H9 (cell line): ENCODE results near the gene NXPH3. TPM values are rescaled to one million over a fixed set of nuclear protein-coding genes. Genes with fewer than 3 reads are reported as not detected.

Experiments
- DNase-seq: peaks from one replicate; pipeline ENCODE4 v3.0.0-alpha.2; 2017
- H2AFZ ChIP-seq: one replicate; pipeline ENCODE4 v1.6.1; 2013; ENCODE audit warnings: mild to moderate bottlenecking, low read length, control low read depth, moderate library complexity
- H2AK5ac ChIP-seq: 2 replicates; pipeline ENCODE4 v1.6.1; 2013; ENCODE audit warnings: low read length, control low read depth, mixed read lengths; ENCODE audit not compliant: insufficient read length
- H2BK120ac ChIP-seq: one replicate; pipeline ENCODE4 v1.6.1; 2013; ENCODE audit warnings: low read depth, mild to moderate bottlenecking, low read length, control low read depth, inconsistent platforms; ENCODE audit not compliant: poor library complexity, severe bottlenecking
- H2BK12ac ChIP-seq: 2 replicates; pipeline ENCODE4 v1.6.1; 2013; ENCODE audit warnings: low read length, control low read depth, mixed read lengths, low read depth; ENCODE audit not compliant: insufficient read length
- H2BK15ac ChIP-seq: 2 replicates; pipeline ENCODE4 v1.6.1; 2013; ENCODE audit warnings: low read depth, low read length, control low read depth
- H2BK20ac ChIP-seq: one replicate; pipeline ENCODE4 v1.6.1; 2013; ENCODE audit warnings: low read depth, mild to moderate bottlenecking, low read length, control low read depth, inconsistent platforms; ENCODE audit not compliant: poor library complexity, severe bottlenecking
- H2BK5ac ChIP-seq: 2 replicates; pipeline ENCODE4 v1.6.1; 2013; ENCODE audit warnings: low read length, control low read depth, mixed read lengths; ENCODE audit not compliant: insufficient read length
- H3K14ac ChIP-seq: 2 replicates; pipeline ENCODE4 v1.6.1; 2013; ENCODE audit warnings: low read length, control low read depth; ENCODE audit not compliant: insufficient read depth
- H3K18ac ChIP-seq: 2 replicates; pipeline ENCODE4 v1.6.1; 2013; ENCODE audit warnings: low read depth, mild to moderate bottlenecking, mixed read lengths, low read length, control low read depth; ENCODE audit not compliant: insufficient read length
- H3K23ac ChIP-seq: 2 replicates; pipeline ENCODE4 v1.6.1; 2013; ENCODE audit warnings: low read length, control low read depth, mixed read lengths, low read depth; ENCODE audit not compliant: insufficient read length
- H3K23me2 ChIP-seq: 2 replicates; pipeline ENCODE4 v1.6.1; 2013; ENCODE audit warnings: low read depth, mild to moderate bottlenecking, mixed read lengths, low read length, control low read depth; ENCODE audit not compliant: insufficient read length, poor library complexity, severe bottlenecking
- H3K27ac ChIP-seq: 2 replicates; pipeline ENCODE4 v1.5.1; 2013; ENCODE audit warnings: low read length, control low read depth, mixed read lengths, low read depth; ENCODE audit not compliant: insufficient read length
- H3K27me3 ChIP-seq: 2 replicates; pipeline ENCODE4 v1.6.1; 2013; ENCODE audit warnings: low read length, control low read depth, inconsistent platforms; ENCODE audit not compliant: insufficient read depth
- H3K4ac ChIP-seq: 2 replicates; pipeline ENCODE4 v1.6.1; 2013; ENCODE audit warnings: low read depth, mild to moderate bottlenecking, control low read depth, inconsistent platforms, low read length, moderate library complexity
- H3K4me1 ChIP-seq: 2 replicates; pipeline ENCODE4 v1.6.1; 2013; ENCODE audit warnings: low read length, control low read depth, inconsistent platforms; ENCODE audit not compliant: insufficient read depth
- H3K4me2 ChIP-seq: 2 replicates; pipeline ENCODE4 v1.6.1; 2013; ENCODE audit warnings: low read length, control low read depth, mixed read lengths; ENCODE audit not compliant: insufficient read length, insufficient read depth
- H3K56ac ChIP-seq: 2 replicates; pipeline ENCODE4 v1.6.1; 2013; ENCODE audit warnings: low read depth, mild to moderate bottlenecking, mixed read lengths, low read length, control low read depth; ENCODE audit not compliant: insufficient read length
- H3K79me1 ChIP-seq: 2 replicates; pipeline ENCODE4 v1.6.1; 2013; ENCODE audit warnings: low read depth, mild to moderate bottlenecking, moderate library complexity, low read length, control low read depth, inconsistent platforms; ENCODE audit not compliant: insufficient read depth, poor library complexity, severe bottlenecking
- H3K79me2 ChIP-seq: 2 replicates; pipeline ENCODE4 v1.6.1; 2013; ENCODE audit warnings: low read length, control low read depth, inconsistent platforms; ENCODE audit not compliant: insufficient read depth
- H3K9ac ChIP-seq: 2 replicates; pipeline ENCODE4 v1.6.1; 2013; ENCODE audit warnings: low read length, control low read depth, mixed read lengths; ENCODE audit not compliant: insufficient read length; ENCODE audit errors: extremely low read depth
- H3K9me3 ChIP-seq: one replicate; pipeline ENCODE4 v1.6.1; 2013; ENCODE audit warnings: low read depth, low read length, inconsistent platforms; ENCODE audit not compliant: control insufficient read depth
- H3T11ph ChIP-seq: one replicate; pipeline ENCODE4 v1.6.1; 2013; ENCODE audit warnings: mild to moderate bottlenecking, low read length, control low read depth, inconsistent platforms
- H4K20me1 ChIP-seq: one replicate; pipeline ENCODE4 v1.6.1; 2013; ENCODE audit not compliant: control insufficient read depth, insufficient read length, insufficient read depth
- H4K5ac ChIP-seq: 2 replicates; pipeline ENCODE4 v1.6.1; 2013; ENCODE audit warnings: low read depth, mild to moderate bottlenecking, mixed read lengths, low read length, control low read depth; ENCODE audit not compliant: insufficient read length
- H4K8ac ChIP-seq: replicated peaks from 2 replicates; pipeline ENCODE4 v1.6.1; 2013; ENCODE audit warnings: low read length, control low read depth, mixed read lengths, low read depth; ENCODE audit not compliant: insufficient read length
- H4K91ac ChIP-seq: 2 replicates; pipeline ENCODE4 v1.6.1; 2013; ENCODE audit warnings: low read depth, mild to moderate bottlenecking, moderate library complexity, mixed read lengths, low read length, control low read depth; ENCODE audit not compliant: insufficient read length
- H3K27ac Mint-ChIP-seq, 3 experiments: 2 replicates in 2 of 3; 3 replicates in 1 of 3; pipeline ENCODE4 v1.8.0; 2020 to 2021; ENCODE audit warnings: mixed read lengths in 3 of 3, mild to moderate bottlenecking in 1 of 3, moderate library complexity in 1 of 3
- H3K27me3 Mint-ChIP-seq: 2 replicates; pipeline ENCODE4 v1.8.0; 2021; ENCODE audit warnings: low read depth, mild to moderate bottlenecking, moderate library complexity, mixed read lengths
- H3K36me3 Mint-ChIP-seq, 3 experiments: 2 replicates in 2 of 3; 3 replicates in 1 of 3; pipeline ENCODE4 v1.8.0; 2020 to 2021; ENCODE audit warnings: low read depth in 3 of 3, mixed read lengths in 3 of 3; ENCODE audit not compliant: insufficient read depth in 1 of 3
- H3K4me1 Mint-ChIP-seq, 2 experiments: 2 replicates each; pipeline ENCODE4 v1.8.0; 2020; ENCODE audit warnings: mixed read lengths in 2 of 2
- H3K4me3 Mint-ChIP-seq, 2 experiments: 2 replicates in 1 of 2; 3 replicates in 1 of 2; pipeline ENCODE4 v1.8.0; 2020 to 2021; ENCODE audit warnings: mild to moderate bottlenecking in 2 of 2, mixed read lengths in 2 of 2, moderate library complexity in 1 of 2
- H3K9me3 Mint-ChIP-seq, 2 experiments: 2 replicates in 1 of 2; 3 replicates in 1 of 2; pipeline ENCODE4 v1.8.0; 2020; ENCODE audit warnings: mild to moderate bottlenecking in 2 of 2, mixed read lengths in 2 of 2, moderate library complexity in 1 of 2
- WGBS: extraction: QIAGEN DNeasy Blood & Tissue Kit; methylation state at CpG from one replicate; pipeline ENCODE4 v1.1.7; 2013; ENCODE audit warnings: missing lambda C conversion rate, low lambda C conversion rate, mixed read lengths; ENCODE audit not compliant: insufficient read length; ENCODE audit errors: extremely low coverage; 5-methylcytosine and 5-hydroxymethylcytosine counted together
- total RNA-seq: library from RNA; stranded (reverse); gene quantifications from 2 replicates; pipeline ENCODE4 v1.2.1, GENCODE V29; 2021
- TF ChIP-seq, protein P1 (sequence below): fragments of 200-600 bp; sonication (generic); conservative IDR thresholded peaks from 3 replicates; pipeline ENCODE4 v1.8.0; 2021; ENCODE audit warnings: antibody characterized with exemption, mild to moderate bottlenecking

NXPH3 gene
- total RNA-seq, 1 experiment from 2014 or later: 1.3 TPM

DNA sequence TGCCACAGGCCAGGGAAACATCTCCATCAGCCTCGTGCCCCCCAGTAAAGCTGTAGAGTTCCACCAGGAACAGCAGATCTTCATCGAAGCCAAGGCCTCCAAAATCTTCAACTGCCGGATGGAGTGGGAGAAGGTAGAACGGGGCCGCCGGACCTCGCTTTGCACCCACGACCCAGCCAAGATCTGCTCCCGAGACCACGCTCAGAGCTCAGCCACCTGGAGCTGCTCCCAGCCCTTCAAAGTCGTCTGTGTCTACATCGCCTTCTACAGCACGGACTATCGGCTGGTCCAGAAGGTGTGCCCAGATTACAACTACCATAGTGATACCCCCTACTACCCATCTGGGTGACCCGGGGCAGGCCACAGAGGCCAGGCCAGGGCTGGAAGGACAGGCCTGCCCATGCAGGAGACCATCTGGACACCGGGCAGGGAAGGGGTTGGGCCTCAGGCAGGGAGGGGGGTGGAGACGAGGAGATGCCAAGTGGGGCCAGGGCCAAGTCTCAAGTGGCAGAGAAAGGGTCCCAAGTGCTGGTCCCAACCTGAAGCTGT lies 3.4 kb downstream of the NXPH3 start:
- Histone ChIP-seq H3K27me3 (peaks cover 3% of the 10 kb centered on the region; the same call in 1 of the 2 replicates), H3K14ac (no peak overlapping the region), H3K23ac (no peak overlapping the region), H2BK120ac (no peak overlapping the region), H4K5ac (no peak overlapping the region), H2BK20ac (no peak overlapping the region), H2AFZ (no peak overlapping the region), H3K9ac (no peak overlapping the region), H3K4me1 (peaks cover 3% of the 10 kb centered on the region; the same call in 1 of the 2 replicates), H3K79me1 (no peaks in the 10 kb centered on the region), H3K4me2 (no peak overlapping the region), H3K79me2 (no peaks in the 10 kb centered on the region), H3K4ac (no peak overlapping the region), H3K27ac (no peak overlapping the region), H4K91ac (no peak overlapping the region), H2BK12ac (no peak overlapping the region), H2AK5ac (no peak overlapping the region), H2BK15ac (no peak overlapping the region), H3K18ac (no peak overlapping the region), H3T11ph (no peak overlapping the region), H4K8ac (no peak overlapping the region), H3K56ac (no peak overlapping the region), H3K23me2 (peaks cover 4% of the 10 kb centered on the region), H3K9me3 (no peaks in the 10 kb centered on the region), H4K20me1 (no peaks in the 10 kb centered on the region), H2BK5ac (no peak overlapping the region)
- no peak overlapping the region for H3K4me3 Mint-ChIP-seq
- WGBS: no CpG with 5 or more reads among the region's 17 CpGs
- TF ChIP-seq, protein P1, sequence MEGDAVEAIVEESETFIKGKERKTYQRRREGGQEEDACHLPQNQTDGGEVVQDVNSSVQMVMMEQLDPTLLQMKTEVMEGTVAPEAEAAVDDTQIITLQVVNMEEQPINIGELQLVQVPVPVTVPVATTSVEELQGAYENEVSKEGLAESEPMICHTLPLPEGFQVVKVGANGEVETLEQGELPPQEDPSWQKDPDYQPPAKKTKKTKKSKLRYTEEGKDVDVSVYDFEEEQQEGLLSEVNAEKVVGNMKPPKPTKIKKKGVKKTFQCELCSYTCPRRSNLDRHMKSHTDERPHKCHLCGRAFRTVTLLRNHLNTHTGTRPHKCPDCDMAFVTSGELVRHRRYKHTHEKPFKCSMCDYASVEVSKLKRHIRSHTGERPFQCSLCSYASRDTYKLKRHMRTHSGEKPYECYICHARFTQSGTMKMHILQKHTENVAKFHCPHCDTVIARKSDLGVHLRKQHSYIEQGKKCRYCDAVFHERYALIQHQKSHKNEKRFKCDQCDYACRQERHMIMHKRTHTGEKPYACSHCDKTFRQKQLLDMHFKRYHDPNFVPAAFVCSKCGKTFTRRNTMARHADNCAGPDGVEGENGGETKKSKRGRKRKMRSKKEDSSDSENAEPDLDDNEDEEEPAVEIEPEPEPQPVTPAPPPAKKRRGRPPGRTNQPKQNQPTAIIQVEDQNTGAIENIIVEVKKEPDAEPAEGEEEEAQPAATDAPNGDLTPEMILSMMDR: no peak
- no peak overlapping the region; a peak in 1 of 7 replicates for H3K27ac Mint-ChIP-seq
- no peaks in the 10 kb centered on the region for H3K36me3 Mint-ChIP-seq
- no peak for DNase-seq
- peaks cover 32% of the 10 kb centered on the region for H3K27me3 Mint-ChIP-seq
- peaks cover 19 to 31% of the 10 kb centered on the region in 2 experiments for H3K4me1 Mint-ChIP-seq
- H3K9me3 Mint-ChIP-seq: no peaks in the 10 kb centered on the region; a peak in 1 of 5 replicates
